HPDE6-E6E7 (cell line): ENCODE data around the gene ITIH4.

ENCODE experiments used
- DNase-seq: peaks from one replicate; pipeline ENCODE4 v3.0.0; 2011; ENCODE audit warnings: missing footprints; ENCODE audit errors: extremely low spot score

ITIH4 gene

GRCh38 chr3:52848617-52849016 is 18.1 kb upstream of the ITIH4 start:
- DNase-seq = no peak

DNA sequence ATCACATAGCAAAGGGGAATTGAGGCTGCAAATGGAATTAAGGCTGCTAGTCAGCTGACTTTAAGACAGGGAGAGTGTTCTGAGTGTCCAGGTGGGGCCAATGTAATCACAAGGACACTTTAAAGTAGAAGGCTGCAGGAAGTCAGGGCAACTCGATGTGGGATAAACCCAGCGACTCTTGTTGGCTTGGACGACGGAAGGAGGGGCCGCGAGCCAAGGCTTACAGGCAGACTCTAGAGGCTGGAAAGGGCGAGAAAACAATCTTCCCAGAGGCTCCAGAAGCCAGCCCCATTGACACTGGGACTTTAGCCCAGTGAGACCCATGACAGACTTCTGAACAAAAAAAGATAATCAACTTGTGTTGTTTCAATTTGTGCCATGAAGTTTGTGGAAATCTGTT is 17.3 kb upstream of the ITIH4 start:
- DNase-seq = no peak

GRCh38 chr3:52847241-52847640 is 16.8 kb upstream of the ITIH4 start:
- no peak for DNase-seq

- DNase-seq = no peak
These were observed 16.0 kb upstream of the ITIH4 start for GRCh38 chr3:52846432-52846965.

DNA sequence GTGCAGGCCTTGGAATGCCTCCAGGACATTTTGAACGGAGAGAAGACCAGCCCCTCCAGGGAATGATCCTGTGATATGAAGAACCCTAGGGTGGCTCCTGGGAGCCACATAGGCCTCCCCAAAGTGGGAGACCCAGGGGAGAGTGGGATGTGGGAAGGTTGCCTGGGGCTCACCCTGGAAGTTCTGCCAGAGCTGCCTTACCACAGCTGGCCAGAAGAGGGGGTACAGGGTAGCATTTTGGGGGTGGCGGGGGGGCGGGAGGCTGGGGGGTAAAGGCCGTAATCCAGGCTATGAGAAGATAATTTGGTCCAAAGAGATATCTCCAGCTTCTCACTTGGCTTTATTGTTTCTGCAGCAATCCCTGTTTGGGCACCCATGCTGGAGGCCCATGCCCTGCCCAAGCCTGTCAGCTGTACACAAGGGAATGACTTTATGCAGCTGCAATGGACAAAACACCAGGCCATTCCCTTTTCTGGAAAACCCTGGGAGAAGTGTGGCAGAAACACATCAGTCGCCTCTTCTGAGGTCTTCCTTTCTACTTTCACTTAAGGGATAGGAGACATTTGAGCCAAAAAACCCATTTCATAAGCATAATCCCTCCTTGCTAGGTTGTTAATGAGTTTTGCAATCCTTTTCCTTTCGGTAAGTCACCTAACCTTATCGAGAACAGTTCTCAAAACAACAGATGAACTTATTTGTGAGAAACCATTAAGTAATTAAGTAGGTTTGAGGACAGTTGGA is 15.4 kb upstream of the ITIH4 start:
- no peak for DNase-seq

GRCh38 chr3:52845157-52845556 is 14.7 kb upstream of the ITIH4 start:
- no peak for DNase-seq

- DNase-seq = no peak
These were observed 14.0 kb upstream of the ITIH4 start for GRCh38 chr3:52844290-52844975.

DNA sequence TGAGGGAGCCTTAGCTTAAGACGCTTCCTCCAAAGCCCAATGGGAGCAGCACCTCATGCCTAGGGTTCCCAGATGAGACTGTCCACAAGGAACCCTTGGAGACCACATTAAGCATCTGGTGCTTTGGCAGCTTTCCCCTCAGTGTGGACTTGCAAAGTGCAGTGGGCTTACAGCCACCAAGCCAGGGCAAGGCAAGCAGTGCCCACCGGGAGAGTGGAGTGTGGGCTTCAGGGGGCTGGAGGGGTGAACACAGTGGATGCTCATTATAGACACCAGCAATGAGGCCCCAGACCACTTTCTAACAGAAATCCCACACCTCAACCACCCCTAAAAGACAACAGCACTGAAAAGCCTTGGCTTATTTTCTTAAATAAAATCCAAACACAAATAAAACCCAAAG is 13.4 kb upstream of the ITIH4 start:
- no peak for DNase-seq

DNA sequence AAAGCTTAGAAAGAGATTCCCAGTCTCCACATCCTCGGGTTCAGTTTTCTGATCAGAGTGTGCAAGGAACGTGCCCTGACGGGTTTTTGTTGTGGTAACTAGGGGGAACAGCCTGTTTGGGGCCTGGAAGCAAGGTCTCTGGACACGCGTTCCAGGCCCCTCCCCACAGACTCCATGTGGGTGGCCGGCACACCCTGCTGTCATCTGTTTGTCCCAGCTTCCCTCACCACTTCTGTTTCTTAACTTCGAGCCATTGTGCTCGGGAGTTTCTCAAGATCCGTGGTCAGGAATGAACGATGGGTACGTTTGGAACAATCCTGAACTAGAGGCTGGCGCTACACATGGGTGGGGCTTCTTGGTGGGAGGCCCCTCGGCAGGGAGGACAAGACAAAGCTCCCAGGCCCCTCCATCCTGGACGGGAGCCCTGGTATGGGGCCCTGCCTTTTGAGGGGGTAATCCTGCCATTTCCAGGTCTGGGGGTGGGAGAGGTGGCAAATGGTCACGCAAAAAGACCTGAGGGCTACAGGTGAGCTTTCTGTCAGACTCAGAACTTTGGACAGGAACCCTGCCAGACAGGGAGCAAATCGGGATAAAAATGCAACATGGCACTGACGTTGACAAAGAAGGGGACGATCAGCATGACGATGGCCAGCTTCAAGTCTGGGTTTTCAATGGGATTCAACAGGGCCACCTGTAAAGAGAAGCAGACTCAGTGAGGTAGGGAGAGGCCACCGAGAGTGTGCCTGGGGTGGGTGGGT is 12.8 kb upstream of the ITIH4 start:
- no peak for DNase-seq

- no peak for DNase-seq
These were observed 12.0 kb upstream of the ITIH4 start for GRCh38 chr3:52842424-52842823.

GRCh38 chr3:52841981-52842340 is 11.5 kb upstream of the ITIH4 start:
- DNase-seq = no peak

GRCh38 chr3:52841211-52841980 is 10.9 kb upstream of the ITIH4 start:
- no peak for DNase-seq

GRCh38 chr3:52839892-52840545 is 9.5 kb upstream of the ITIH4 start:
- no peak for DNase-seq

DNA sequence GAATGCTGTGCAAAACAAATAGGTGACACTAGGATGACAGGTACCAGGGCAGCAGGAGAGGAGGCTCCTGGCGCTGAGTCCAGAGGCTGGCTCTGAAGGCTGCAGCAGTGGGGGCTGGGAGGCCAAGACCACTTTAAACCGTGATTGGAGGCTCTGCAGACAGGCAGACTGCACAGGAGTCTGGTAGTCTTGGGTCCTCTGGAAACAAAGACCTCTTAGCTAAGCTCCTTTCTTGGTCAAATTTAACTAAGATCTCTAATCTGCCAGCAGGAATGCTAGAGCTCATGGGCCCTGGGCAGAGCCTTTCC is 8.8 kb upstream of the ITIH4 start:
- no peak for DNase-seq

DNA sequence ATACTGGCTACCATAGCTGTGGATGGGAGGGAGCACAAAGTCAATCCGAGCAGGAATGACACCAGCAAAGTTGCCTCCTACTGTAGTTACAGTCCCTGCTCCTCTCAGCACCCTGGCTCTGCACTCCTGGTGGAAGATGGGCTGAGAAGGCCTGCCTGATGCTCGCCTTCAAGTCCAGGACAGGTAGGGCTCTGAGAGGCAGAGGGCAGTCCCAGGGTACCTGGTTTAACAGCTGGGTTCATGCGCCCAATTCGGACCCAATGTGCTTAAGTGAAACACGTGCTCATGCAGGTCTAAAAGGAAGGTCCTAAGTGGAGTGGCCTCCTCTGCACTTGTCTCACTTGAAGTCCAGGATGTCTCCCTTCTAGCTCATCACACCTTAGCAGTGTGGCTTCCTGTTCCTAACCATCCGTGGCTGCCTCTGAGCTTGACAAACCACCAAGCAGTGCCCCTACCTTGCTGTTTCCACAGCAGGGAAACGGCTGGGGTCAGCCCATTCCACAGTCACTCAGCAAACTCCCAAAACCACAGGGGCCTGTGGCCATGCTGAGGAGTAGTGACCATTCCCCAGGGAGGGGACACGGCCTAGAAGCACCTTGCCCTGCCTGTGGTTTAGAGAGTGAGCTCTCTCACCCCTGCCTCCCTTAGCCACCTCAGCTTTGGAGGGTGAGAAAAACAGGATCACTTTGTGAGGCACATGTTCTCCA is 8.2 kb upstream of the ITIH4 start:
- no peak for DNase-seq

GRCh38 chr3:52836986-52837385 is 6.5 kb upstream of the ITIH4 start:
- no peak for DNase-seq

- no peak for DNase-seq
These were observed 6.0 kb upstream of the ITIH4 start for GRCh38 chr3:52836471-52836845.

DNA sequence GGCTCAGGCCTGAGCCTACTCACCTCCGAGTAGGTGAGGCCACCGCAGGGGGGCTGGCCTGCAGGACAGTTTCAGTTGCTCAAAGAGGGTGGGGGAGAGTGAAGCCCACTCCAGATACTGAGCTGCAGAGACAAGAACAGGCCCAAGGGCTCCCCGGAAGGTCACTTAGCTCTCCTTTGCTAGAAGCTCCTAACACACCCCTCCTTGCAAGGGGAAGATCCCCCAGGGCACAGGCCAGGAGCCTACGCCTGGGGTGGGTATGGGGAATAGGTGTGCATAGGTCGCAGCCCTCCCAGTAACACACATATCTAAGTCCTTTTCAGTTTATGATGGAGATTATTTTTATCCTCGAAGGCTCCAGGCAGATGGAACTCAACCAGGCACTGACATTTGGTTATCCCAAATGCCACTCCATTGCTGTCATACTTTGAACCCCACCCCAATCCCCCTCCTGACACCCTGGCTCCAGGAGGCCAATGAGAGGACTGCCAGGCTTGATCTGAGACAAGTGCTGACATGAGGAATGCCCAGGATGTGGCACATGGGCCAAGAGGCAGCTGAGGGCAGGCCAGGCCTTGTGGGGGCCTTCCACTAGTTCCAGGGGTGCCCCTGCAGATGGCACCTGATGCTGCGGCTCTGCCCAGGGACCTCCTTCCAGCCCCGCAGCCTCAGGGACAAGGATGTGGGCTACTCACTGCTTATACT is 5.4 kb upstream of the ITIH4 start:
- DNase-seq = no peak

DNA sequence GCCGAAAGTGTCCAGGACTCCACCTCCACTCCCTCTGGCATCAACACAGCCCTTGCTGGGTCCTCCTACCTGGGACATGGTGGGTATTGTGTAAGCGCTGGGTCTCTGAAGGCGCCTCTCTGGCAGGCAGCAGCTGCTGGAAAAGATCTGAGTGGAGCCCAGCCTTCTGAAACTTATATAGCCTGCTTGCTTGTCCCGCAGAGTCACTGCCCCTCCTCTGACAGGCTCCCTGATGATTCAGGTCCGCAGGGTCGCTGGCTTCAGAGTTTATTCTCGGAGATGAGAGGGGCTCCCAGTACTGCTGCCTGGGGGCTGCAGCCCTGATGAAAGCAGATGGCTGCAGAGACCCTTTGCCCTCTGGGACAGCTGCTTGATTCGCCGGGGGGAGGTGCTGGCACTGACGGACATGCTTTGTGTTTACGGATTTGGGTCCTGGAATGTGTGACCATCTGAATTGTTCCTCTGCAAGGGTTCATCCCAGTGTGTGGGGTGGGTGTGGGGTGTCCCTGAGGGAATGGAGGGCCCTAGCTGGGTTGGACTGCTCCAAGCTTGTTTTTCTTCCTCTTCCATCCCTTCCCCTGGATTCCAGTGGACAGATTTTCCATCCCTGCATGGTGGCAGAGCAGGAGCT is 4.5 kb upstream of the ITIH4 start, which contains the start of gene MUSTN1:
MUSTN1 (minus strand) TSS at position 149 of the 631 bp plus-strand sequence; CDS start at position 78, 71 bp downstream.
- no peak for DNase-seq

DNA sequence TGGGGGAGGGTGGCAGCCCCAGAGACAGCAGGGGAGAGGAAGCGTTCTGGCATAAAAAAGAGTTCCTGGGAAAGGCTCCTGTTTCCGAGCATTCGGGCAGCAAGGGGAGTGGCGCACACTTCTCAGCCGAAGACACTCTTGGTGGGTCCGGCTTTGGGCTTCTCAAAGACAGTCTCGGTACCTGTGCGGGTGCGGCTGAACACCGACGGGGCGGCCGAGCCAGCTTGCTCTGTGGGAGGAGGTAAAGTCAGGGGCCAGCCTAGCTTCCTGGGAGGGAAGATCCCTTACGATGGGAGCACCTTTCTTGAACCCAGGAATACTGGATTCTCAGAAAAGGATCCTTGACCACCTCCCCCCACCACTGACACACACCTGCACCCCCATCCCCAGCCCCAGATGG is 2.7 kb upstream of the ITIH4 start:
- no peak for DNase-seq
